GM21390 (cell line): Measurements from ENCODE around the gene SNX32.

ENCODE experiments used
- ATAC-seq: cut with Tn5 transposase; IDR thresholded peaks from one replicate; pipeline ENCODE4 v1.9.1; 2021; ENCODE audit not compliant: unreplicated experiment

SNX32 gene

GRCh38 chr11:65854852-65855837 lies 21.4 kb downstream of the SNX32 start:
- ATAC-seq: no peak

DNA sequence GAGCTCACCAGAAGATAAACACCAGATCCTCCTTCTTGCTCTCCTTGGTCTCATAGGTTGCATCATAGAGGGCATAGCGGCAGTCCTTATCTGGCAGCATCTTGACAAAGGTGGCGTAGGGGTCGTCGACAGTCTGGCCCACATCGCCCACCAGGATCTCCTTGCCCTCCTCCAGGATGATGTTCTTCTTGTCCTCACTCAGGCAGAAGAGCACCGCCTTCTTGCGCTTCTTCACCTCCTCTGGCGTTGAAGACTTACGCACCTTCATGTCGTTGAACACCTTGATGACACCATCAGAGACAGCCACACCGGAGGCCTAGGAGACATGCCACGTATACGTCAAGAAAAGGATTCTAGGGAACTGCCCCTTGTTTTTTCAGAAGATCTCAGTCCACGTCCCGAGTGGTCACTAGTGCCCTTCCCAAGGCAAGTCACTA lies 22.2 kb downstream of the SNX32 start:
- no peak for ATAC-seq

GRCh38 chr11:65856689-65857499 lies 23.1 kb downstream of the SNX32 start:
- ATAC-seq: no peak

GRCh38 chr11:65857500-65857852 lies 23.7 kb downstream of the SNX32 start:
- ATAC-seq: no peak

GRCh38 chr11:65857853-65858680 lies 24.3 kb downstream of the SNX32 start, which contains the start of gene CFL1:
CFL1 (minus strand) TSS chr11:65858180; CDS start chr11:65858099, 81 bp downstream.
- ATAC-seq: peak; percentile 48

DNA sequence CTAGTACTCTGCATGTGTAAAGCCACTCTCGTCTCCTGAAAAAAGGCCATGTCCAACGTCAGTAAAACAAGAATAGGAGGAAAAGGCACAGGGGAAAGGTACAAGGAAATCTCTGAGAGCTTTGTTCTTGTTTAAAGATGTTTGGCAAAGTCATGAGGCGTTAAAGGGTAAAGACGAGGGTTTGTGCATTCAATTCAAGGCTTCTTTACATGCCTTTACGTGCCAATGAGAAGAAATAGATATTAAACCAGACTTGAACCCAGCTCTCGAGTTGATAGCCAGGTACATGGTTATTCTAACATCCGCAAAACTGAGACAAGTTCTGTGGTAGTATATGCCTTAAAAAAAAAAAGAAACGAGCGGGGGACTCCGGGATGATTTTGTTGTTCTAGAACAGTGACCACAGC lies 24.9 kb downstream of the SNX32 start:
- no peak for ATAC-seq

DNA sequence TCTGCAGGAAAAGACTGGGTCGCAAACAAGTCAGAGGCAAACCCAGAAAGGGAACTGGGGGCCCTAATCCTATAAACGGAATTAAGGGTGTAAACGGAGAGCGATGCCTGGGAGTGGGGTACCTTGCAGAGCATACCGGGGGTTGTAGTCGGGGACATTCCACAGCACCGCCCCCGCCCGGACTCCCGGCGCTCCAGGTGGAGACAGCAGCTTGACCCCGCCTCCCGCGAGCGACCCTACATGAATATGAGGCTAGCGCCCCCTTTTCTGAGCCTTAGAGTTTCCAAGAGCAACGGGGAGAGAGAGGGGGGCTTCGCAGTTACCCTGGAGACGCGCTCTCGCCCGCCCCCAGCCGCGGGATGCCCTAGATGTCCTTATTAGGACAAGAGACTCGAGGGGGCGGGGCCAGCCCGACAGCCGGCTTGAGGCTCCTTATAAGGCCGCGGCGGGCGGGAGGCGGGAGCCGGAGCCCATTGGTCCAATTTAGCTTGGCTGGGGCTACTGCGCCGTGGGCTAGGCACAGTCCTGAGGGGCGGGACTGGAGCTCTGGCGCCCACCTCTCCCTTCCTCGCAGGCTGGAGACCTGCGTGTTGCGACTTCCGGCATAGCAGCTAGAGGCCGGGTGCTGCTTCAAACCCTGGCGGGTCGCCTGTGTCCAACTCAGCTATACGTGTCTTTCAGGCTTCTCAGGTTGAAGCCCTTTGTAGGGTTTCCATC lies 25.5 kb downstream of the SNX32 start:
- ATAC-seq: peak; percentile 42

GRCh38 chr11:65859812-65860277 lies 26.1 kb downstream of the SNX32 start:
- no peak for ATAC-seq

DNA sequence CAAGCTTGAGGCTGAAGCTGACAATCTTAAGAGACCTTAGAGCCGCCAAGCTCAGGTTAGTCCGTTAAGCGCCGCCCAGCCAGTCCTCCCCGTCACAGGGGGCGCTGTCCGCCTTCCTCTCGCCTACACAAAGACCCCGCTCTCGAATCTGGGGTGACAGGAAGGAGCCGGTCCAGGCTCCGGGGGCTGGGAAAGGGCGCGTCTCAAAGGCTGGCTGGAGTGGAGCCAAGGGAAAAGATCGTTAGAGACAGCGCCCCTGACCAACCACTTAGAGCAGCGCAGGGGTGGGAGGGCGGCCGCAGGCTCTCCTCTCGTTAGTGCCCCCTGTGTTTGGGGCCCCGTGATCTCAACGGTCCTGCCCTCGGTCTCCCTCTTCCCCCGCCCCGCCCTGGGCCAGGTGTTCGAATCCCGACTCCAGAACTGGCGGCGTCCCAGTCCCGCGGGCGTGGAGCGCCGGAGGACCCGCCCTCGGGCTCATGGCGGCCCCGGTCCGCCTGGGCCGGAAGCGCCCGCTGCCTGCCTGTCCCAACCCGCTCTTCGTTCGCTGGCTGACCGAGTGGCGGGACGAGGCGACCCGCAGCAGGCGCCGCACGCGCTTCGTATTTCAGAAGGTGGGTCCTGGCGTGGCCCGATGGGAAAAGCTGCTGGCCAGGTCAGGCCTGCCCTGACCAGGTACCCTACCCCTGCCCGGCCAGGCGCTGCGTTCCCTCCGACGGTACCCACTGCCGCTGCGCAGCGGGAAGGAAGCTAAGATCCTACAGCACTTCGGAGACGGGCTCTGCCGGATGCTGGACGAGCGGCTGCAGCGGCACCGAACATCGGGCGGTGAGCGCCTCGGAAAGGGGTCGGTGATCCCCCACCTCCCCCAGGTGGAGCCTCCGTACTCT lies 26.8 kb downstream of the SNX32 start, which contains the start of gene MUS81:
TSS of gene MUS81 (plus strand) at position 156 of the 887 bp plus-strand sequence. CDS start at position 477, 321 bp downstream.
- ATAC-seq: peak; percentile 33

GRCh38 chr11:65861165-65861505 lies 27.4 kb downstream of the SNX32 start:
- ATAC-seq: no peak

GRCh38 chr11:65861533-65862183 lies 27.9 kb downstream of the SNX32 start:
- ATAC-seq: no peak

DNA sequence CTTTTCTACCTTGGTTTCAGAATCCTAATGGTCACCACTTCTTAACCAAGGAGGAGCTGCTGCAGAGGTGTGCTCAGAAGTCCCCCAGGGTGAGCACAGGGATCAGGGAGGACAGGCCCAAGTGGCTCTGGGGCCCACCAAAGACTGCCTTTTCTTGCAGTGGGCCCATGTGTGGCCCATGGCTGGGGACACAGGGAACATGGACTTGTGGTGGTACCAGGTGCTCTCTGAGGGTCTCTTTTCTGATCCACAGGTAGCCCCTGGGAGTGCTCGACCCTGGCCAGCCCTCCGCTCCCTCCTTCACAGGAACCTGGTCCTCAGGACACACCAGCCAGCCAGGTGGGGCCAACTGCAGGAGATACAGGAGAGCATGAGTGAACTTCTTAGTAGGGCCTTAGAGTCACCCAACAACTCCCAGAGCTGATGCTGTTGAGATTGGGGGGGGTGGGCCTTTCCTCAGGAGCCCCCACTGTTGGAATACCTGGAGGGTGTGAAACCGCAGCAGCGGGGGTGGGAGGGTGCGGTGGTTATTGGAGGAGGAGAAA lies 28.5 kb downstream of the SNX32 start:
- ATAC-seq: no peak

GRCh38 chr11:65862941-65863888 lies 29.5 kb downstream of the SNX32 start:
- no peak for ATAC-seq

- ATAC-seq: no peak
These were observed 30.3 kb downstream of the SNX32 start for GRCh38 chr11:65863889-65864705.

- ATAC-seq: no peak
These were observed 31.1 kb downstream of the SNX32 start for GRCh38 chr11:65864706-65865471.
